Activated CD4-positive, alpha-beta T cell treated with anti-CD3 and anti-CD28 coated beads, Interleukin-2, amount 50 U/mL, for 4 hours (primary cell): ENCODE data around the gene EGLN1.
"Not testable (repeated sequence)": the region's sequence is repeated elsewhere in the genome, so short reads cannot be mapped to it uniquely, and the experiment has no call there.

ENCODE experiments used
- DNase-seq, 2 experiments: peaks; one replicate each; pipeline ENCODE4 v3.0.0-alpha.2; 2020

EGLN1 gene

GRCh38 chr1:231357187-231357772, 64.8 kb downstream of the EGLN1 start:
- no peak for DNase-seq

GRCh38 chr1:231355171-231355570, 66.9 kb downstream of the EGLN1 start:
- no peak for DNase-seq

GRCh38 chr1:231354330-231355020, 67.6 kb downstream of the EGLN1 start:
- no peak for DNase-seq

- DNase-seq, result no peak
These were observed 69.0 kb downstream of the EGLN1 start for GRCh38 chr1:231353086-231353485.

- no peak for DNase-seq
These were observed 70.3 kb downstream of the EGLN1 start for GRCh38 chr1:231351816-231352215.

GRCh38 chr1:231348856-231349255, 73.2 kb downstream of the EGLN1 start:
- DNase-seq, result not testable (repeated sequence)

GRCh38 chr1:231348442-231348841, 73.6 kb downstream of the EGLN1 start:
- DNase-seq, result no peak

- no peak for DNase-seq
These were observed 74.1 kb downstream of the EGLN1 start for GRCh38 chr1:231347961-231348360.

- no peak for DNase-seq
These were observed 81.6 kb downstream of the EGLN1 start for GRCh38 chr1:231340328-231341013.

- DNase-seq, result no peak
These were observed 83.6 kb downstream of the EGLN1 start, which contains the start of gene SPRTN for GRCh38 chr1:231338270-231339128. TSS of gene SPRTN (plus strand) at chr1:231338293. CDS start at chr1:231338384, 91 bp downstream.

GRCh38 chr1:231337472-231338269, 84.4 kb downstream of the EGLN1 start, which contains the start of gene EXOC8:
TSS of gene EXOC8 (minus strand) at chr1:231337852. CDS start at chr1:231337745, 107 bp downstream.
- peak; percentile 94 to 95 for DNase-seq

- DNase-seq, result no peak
These were observed 85.0 kb downstream of the EGLN1 start for GRCh38 chr1:231337043-231337471.

GRCh38 chr1:231335663-231336602, 86.2 kb downstream of the EGLN1 start:
- DNase-seq, result no peak

- no peak for DNase-seq
These were observed 87.1 kb downstream of the EGLN1 start for GRCh38 chr1:231334952-231335351.

- DNase-seq, result no peak
These were observed 87.9 kb downstream of the EGLN1 start for GRCh38 chr1:231334079-231334666.

- no peak for DNase-seq
These were observed 89.3 kb downstream of the EGLN1 start for GRCh38 chr1:231332761-231333160.

GRCh38 chr1:231329483-231329882, 92.6 kb downstream of the EGLN1 start:
- no peak for DNase-seq

GRCh38 chr1:231327617-231328016, 94.5 kb downstream of the EGLN1 start:
- DNase-seq, result no peak

- no peak for DNase-seq
These were observed 95.8 kb downstream of the EGLN1 start for GRCh38 chr1:231326248-231326647.

GRCh38 chr1:231324660-231325059, 97.4 kb downstream of the EGLN1 start:
- DNase-seq, result no peak
